AG20443 (cell line): ENCODE measurements around the gene PLK2.
A peak's percentile ranks its signal among the peaks of the same experiment; 100 is the strongest.

Experiments
- DNase-seq: peaks from one replicate; pipeline ENCODE4 v3.0.0; 2012; ENCODE audit warnings: low spot score, mixed read lengths

Gene PLK2

DNA sequence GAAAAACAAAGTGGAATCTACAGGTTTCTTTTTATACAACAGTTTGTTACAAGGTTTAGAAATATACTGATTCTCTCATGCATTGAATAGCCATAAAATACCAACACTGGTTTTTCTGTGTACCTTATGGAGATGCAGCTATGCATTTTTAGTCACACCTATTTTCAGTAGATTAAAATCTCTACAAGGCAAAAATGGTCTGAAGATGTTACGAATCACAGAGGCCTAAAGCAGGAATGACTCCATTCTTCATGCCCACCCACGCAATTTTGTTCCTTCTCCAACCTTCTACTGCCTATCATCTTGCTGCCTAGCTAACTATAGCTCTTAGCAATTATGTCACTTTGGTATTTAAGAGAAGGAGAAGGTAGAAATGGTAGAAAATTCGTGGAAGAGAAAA lies 9.9 kb downstream of the PLK2 start:
- DNase-seq, result no peak

DNA sequence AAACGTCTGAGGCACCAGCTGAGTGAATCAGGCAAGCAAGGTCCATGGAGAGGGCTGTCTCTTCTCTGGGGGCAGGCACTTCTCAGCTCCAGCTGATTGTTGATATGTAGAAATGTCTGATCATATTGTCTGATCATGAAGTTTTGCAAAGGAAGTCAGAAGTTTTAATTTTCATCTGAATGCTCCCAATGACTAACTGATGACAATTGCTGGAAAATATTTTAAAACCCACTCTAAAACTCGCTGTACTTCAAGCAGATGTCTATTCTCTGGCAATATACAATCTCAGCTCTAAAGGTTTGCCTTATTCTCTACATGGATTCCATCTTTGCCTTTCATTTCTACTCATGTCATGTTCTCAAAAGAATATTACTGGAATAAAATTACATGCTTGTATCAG lies 12.7 kb downstream of the PLK2 start:
- DNase-seq, result peak; percentile 30

DNA sequence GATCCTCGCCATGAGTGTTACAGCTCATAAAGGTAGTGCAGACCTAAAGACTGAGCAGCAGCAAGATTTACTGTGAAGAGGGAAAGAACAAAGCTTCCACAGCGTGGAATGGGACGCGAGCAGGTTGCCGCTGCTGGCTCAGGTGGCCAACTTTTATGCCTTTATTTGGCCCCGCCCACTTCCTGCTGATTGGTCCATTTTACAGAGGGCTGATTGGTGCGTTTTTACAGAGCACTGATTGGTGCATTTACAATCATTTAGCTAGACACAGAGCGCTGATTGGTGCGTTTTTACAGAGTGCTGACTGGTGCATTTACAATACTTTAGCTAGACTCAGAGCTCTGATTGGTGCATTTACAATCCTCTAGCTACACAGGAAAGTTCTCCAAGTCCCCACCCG lies 13.9 kb downstream of the PLK2 start:
- no peak for DNase-seq

DNA sequence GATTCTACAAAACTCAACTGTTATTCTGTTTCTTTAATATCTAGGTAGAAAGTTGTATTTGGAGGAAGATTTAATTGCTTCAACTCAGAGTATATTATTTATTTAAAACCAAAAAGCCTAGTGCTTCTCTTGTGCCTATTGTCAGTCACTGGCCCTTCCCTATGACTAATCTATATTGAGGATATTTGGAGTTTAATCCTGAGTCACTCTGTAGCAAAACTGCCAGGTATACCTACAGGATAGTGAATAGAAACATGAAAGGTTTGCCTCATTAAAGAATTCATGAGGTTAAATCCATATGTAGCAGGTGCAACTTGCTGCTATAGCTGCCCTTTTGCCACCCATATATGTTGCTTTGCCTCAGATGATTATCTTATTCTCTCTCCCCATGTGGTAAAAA lies 15.1 kb downstream of the PLK2 start:
- DNase-seq, result no peak

DNA sequence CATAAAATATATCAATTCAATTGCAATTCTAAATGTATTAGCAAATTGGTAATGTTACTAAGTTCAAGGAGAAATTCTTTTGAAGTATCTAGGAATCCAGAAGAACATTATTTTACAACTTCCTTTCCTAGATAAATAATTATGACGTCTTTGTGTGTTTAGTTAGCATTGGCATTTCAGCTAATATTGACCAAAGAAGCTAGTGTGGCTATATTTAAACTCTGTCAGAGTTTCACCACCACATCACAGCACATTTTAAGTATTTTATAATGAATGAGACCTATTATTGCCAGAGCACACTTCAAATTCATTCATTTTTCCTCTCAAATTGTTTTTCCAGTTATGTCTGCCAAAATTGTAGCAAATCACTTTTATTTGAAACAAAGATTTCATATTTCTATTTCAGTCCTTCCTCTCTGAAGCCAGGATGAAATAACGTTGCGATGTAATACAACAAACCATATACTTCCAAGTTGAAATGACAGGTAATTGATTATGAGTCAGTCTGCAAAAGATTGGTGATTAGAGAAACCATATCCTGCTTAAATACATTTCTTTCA lies 18.9 kb downstream of the PLK2 start:
- DNase-seq, result no peak

DNA sequence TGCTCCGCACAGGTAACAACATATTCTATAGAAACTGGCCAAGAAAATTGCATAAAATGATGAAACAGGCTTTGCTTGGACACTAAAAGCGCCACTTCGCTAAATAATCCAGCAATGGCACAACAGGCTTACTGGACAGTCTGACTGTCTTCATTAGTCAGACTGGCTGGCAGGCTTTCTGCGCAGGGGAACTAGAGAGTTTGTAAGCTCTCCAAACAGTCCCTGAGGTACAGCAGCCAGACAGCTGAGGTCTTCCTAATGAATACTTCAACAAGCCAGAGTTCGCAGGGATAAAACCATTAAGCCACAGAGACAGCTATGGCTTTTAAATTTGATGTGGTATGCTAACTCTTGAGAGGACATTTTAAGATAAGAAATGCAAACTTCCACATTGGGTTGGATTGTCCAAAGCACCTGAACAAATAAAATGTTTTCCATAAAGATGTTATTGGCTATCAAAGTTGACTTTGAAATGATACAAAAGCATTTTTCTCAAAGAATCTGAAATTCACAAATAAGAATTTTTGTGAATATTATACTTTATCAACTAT lies 20.7 kb downstream of the PLK2 start:
- DNase-seq, result no peak

DNA sequence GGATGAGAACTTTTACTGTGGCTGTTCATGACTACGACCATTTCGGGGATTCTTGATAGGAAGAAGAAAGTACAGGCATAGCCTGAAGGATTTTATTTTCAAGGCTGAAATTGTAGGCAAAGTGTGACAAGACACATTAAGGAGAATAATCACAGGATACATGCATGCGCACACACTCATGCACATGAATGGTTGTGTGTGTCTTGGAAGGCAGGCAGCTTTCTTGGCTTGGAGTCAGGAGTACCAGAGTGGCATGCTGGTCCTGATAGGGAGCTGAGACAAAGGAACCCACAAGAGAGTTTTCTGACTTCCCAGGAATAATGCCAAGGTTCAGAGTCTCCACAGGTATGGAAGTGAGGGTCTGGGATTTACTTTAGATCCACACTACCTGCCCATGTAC lies 22.2 kb downstream of the PLK2 start:
- DNase-seq, result no peak

DNA sequence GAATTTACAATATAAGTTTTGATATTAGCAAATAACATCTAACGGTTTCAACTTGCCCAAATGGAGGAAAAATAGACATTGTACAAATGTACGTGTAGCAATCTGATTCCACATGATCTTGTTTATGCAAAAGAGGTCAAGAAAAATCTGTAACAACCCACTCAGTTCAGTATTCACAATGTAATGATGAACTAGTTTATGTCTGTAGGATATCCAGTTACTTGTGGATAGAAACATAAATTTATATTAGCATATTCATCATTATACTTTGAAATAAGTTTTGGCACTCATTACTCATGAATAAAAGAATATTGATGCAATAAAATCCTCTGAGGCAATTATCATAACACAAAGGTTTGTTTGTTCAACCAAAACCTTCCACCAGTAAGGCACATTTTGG lies 28.1 kb downstream of the PLK2 start:
- DNase-seq, result no peak

DNA sequence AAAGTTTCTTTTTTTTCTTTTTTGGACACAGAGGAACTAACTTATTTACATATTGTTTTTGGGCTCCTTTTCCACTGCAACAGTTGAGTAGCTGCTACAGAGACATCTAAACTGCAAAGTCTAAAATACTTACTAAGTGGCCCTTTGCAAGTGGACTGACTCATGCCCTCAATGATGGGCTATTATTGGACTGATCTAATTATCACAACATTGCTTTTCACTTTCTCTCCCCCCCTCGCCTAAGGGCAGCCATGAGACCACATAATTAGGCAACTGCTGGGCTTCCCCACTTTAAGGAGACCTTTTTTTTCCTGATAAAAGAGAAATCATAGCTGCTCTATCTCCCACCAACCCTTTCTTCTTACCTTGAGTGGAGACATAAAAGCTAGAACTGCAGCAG lies 47.0 kb downstream of the PLK2 start:
- DNase-seq, result no peak

DNA sequence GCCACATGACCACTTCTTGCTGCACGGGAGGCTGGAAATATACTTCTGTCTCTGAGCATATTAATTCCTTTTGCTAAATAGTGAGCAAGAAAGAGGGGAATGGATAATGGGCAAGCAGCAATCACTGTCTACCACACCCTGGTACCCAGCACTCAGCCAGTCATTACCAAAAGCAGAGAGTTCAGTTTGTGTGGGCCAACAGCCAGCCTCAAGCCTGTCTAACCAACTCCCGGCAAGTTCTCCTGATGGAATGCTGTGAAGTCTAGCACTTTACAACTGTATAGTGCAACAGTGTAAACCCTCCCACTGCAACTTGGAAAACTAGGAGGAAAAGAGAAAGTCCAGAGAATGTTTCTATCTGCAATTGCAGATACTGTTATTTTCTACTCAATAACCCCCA lies 47.8 kb downstream of the PLK2 start:
- no peak for DNase-seq

DNA sequence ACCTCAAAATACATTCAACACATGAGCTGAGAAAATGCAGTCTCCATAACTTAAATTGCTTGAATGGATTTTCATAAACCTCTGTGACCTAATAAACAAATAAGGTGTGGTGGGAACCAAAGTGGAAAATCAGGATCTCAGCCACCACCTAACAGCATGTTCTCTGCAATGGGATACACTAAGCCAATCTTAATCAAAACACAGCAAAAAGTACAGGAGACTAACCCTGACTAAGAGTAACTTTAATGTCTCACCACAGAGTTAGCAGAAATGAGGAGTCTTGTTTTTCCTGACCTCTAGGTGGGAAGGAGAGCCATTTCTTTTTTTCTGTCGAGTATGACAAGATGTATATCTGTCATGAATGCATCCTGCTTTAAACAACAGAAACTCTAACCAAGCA lies 48.5 kb downstream of the PLK2 start:
- no peak for DNase-seq

DNA sequence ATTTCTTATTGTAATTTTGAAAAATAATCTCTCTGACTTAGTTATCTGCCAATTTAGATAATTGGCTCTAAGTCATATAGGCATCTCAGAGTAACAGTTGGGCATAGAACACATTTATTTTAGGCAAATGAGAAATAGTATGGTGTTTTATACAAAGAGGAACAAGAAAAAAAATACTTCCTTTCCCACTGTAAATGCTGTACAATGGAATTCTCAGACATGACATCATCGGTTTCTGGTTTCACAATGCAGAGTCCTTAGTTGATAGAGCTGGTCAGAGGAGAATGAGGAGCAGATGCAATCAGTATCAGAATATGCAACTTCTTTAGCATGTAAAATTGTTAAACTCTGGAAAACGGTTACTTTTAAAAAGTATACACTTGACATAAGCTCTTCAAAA lies 49.4 kb downstream of the PLK2 start:
- DNase-seq, result peak; percentile 53

DNA sequence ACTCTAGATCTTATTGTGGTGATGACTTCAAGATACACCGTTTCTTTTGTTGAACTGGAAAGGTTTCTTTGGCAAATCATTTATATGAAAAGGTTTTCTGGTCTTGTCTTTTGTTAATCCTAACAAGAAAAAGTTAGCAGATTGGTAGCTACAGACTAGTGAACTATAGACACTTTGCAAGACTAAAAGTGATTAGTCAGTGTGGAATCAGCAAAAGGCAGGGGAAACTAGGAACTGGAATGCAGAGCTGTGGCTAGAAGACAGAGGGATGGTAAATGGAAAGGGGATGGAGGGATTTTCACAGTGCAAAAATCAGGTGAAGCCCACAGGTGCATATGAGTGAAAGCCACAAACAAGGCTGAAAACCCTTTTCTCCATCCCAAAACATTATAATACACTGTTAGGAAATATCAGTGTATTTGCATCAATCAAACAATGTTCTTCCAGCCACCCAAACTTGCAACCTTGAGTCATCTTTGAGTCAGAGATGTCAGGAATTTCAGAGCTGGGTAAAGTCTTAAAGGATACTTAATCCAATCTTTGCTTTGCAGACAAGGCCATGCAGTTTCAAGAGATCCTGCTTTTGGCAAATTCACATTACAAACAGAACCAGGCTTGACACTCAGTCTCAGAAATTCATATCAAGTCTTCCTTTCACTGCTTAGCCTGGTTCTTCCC lies 52.7 kb downstream of the PLK2 start:
- peak; percentile 68 for DNase-seq

DNA sequence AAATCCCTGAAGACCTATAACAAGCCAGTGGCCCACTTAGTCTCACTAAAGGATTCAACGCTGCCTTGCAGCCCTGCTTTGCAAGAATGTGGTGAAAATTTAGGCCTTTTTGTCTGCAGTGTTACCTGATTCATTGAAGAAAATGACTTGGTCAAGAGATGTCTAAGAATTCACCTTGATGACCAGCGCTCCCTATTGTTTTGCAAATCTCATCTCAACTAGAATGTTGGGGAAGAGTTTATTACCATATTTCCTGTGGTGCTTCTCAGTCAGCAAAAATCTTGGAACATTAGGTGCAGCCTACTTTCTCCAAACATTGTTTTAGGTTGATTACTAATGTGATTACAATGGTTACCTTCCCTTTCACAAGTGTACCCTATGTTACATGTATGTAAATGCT lies 53.5 kb downstream of the PLK2 start:
- no peak for DNase-seq

DNA sequence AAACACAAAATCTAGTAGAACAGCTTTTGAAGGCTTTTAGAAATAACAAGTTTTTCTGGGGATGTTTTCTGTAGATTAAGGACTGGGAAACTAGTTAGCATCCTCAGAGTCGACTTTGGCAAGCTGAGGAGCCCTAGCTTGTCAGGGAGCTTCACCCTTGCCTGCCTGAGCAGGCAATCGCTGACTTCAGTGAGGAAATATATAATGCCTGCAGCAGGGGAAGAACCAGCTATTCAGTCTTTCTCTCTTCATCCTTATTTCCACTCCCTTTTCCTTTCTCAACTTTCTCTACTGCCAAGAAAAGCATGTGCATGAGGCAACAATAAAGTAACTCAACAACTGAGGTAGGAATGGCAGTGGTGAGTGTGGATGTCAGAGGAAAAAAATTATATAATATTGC lies 54.7 kb downstream of the PLK2 start:
- no peak for DNase-seq

DNA sequence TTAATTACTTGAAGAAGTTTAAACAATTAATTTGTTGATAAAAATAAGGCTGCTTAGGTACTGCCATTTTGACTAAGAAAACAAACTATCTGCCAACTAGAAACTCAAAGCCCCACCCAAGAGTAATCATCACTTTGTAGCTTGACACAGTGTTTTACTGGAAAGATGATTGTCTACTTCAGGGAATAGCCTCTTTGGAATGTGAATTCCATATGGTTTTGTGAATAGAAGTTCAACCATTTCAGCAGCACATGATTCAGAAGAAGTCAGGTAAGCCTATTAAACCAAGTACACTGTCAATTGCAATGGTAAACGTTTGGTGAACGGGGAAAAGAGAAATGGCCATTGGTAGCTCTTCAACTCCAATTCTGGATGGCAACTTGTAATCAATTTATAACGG lies 55.2 kb downstream of the PLK2 start:
- DNase-seq, result no peak
